OCI-LY7 (cell line): Measurements from ENCODE around the gene HOXB5. TPM values are rescaled to one million over a fixed set of nuclear protein-coding genes. Genes with fewer than 3 reads are reported as not detected.

Experiments used
- BruUV-seq: library from RNA; stranded (reverse); fragments of 400-500 nt; replicated peaks from 2 replicates; lab custom pipeline; 2021; lab: Mats Ljungman, UMichigan
- CTCF ChIA-PET: fragments of 300-600 bp; sonication (Branson Sonifier 250); formaldehyde crosslinking; loops from one replicate; lab custom pipeline; 2022; ENCODE audit warnings: antibody characterized with exemption; ENCODE audit not compliant: unreplicated experiment; lab: Charles Lee
- POLR2A ChIA-PET: fragments of 300-600 bp; sonication (Branson Sonifier 250); formaldehyde crosslinking; loops from one replicate; lab custom pipeline; 2022; ENCODE audit warnings: antibody characterized with exemption; lab: Charles Lee
- DNase-seq: peaks from one replicate; pipeline ENCODE4 v3.0.0-alpha.2; 2015; ENCODE audit warnings: low spot score
- H2AFZ ChIP-seq: fragments of 200-600 bp; sonication (generic), shearing (Covaris generic); 2 replicates; pipeline ENCODE4 v1.6.1; 2014; ENCODE audit warnings: mild to moderate bottlenecking, antibody characterized with exemption, low read length, moderate library complexity
- H3K27ac ChIP-seq: fragments of 200-600 bp; sonication (generic); 2 replicates; pipeline ENCODE4 v1.5.1; 2014; ENCODE audit warnings: mixed run types, low read depth, mild to moderate bottlenecking, moderate library complexity, low read length, inconsistent platforms; ENCODE audit not compliant: poor library complexity, severe bottlenecking
- H3K36me3 ChIP-seq: fragments of 200-600 bp; sonication (generic); 2 replicates; pipeline ENCODE4 v1.6.1; 2014; ENCODE audit warnings: mild to moderate bottlenecking, antibody characterized with exemption, low read length, moderate library complexity, mixed read lengths; ENCODE audit not compliant: insufficient read depth
- H3K4me1 ChIP-seq: fragments of 200-600 bp; sonication (generic); 2 replicates; pipeline ENCODE4 v1.5.1; 2014; ENCODE audit warnings: mild to moderate bottlenecking, low read length; ENCODE audit not compliant: insufficient read depth, poor library complexity, severe bottlenecking
- H3K4me2 ChIP-seq: fragments of 200-600 bp; sonication (generic); 2 replicates; pipeline ENCODE4 v1.6.1; 2014; ENCODE audit warnings: mild to moderate bottlenecking, low read length
- H3K4me3 ChIP-seq: fragments of 200-600 bp; sonication (generic); 2 replicates; pipeline ENCODE4 v1.5.1; 2014; ENCODE audit warnings: mild to moderate bottlenecking, low read depth, low read length; ENCODE audit not compliant: poor library complexity, severe bottlenecking
- H3K79me2 ChIP-seq: fragments of 200-600 bp; sonication (generic); 2 replicates; pipeline ENCODE4 v1.6.1; 2016; ENCODE audit warnings: low read depth, mild to moderate bottlenecking, low read length, moderate library complexity, mixed read lengths; ENCODE audit not compliant: insufficient read depth
- H3K9me2 ChIP-seq: fragments of 200-600 bp; sonication (generic); 2 replicates; pipeline ENCODE4 v1.6.1; 2016; ENCODE audit warnings: mild to moderate bottlenecking, low read length, mixed read lengths; ENCODE audit not compliant: insufficient read depth
- H3K9me3 ChIP-seq: fragments of 200-600 bp; sonication (generic); 2 replicates; pipeline ENCODE4 v1.6.1; 2014; ENCODE audit warnings: mild to moderate bottlenecking, mixed run types, low read length, mixed read lengths
- H4K20me1 ChIP-seq: fragments of 200-600 bp; sonication (generic); 2 replicates; pipeline ENCODE4 v1.6.1; 2014; ENCODE audit warnings: mild to moderate bottlenecking, antibody characterized with exemption, low read length, moderate library complexity, mixed read lengths; ENCODE audit not compliant: insufficient read depth
- EZH2phosphoT487 ChIP-seq: fragments of 200-600 bp; sonication (generic); IDR thresholded peaks from 2 replicates; pipeline ENCODE4 v1.6.1; 2018; ENCODE audit warnings: low read depth, borderline replicate concordance, mild to moderate bottlenecking, mixed run types, antibody characterized with exemption, low read length, moderate library complexity, mixed read lengths
- intact Hi-C: fragments of 100-400 bp; cut with micrococcal nuclease; formaldehyde crosslinking; loops from one replicate; pipeline ENCODE4 v1.10.0; 2022; ENCODE audit not compliant: unreplicated experiment
- total RNA-seq, 2 experiments: library from RNA; depleted of rRNA in 1 of 2; stranded (reverse); fragments of >200 nt in 1 of 2; shearing (Covaris generic) in 1 of 2; gene quantifications; 2 replicates each; pipeline ENCODE4 v1.2.3, GENCODE V29; 2014 to 2022
- TF ChIP-seq, protein P1 (sequence below): fragments of 200-600 bp; sonication (generic); conservative IDR thresholded peaks from 2 replicates; pipeline ENCODE4 v1.5.1; 2014; ENCODE audit warnings: mild to moderate bottlenecking, antibody characterized with exemption, low read length, moderate library complexity, mixed read lengths

The HOXB5 gene
- total RNA-seq, 2 experiments from 2014 or later, result not detected

DNA sequence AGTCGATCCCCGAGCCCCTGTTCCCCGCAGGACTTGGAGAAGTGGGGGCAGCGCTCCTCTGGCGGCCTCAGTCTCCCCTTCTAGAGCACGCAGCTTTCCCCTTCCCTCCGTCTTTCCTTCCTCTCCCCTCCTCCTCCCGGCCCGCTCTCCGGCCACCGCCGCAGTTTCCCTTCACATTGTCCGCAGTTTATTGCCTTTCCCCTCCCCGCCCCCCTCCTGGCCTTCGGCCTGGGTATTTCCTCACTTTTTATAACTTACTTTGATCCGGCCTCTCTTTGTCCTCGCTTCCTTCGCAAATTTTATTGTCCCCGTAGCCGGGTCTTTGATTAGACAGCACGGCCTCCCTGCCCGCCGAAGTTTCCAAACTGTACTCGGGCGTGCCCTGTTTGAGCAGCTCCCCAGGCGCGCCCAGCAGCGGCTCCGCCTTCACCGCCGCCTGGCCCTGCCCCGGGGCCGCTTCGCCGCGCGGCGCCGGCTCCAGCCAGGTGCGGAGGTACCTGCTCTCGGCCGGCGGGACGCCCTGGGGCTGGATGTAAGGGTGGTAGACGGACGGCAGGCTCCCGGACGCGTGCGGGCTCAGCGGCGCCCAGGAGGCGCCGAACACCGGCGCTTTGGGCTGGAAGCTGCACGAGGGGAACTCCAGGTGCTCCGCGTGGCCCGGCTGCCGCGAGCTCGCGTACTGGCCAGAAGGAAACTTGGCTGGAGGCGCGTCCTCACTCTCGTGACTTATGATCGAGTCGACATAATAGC is 32.1 kb upstream of the HOXB5 start:
- intact Hi-C loops, result no loop called here
- TF ChIP-seq, protein P1, sequence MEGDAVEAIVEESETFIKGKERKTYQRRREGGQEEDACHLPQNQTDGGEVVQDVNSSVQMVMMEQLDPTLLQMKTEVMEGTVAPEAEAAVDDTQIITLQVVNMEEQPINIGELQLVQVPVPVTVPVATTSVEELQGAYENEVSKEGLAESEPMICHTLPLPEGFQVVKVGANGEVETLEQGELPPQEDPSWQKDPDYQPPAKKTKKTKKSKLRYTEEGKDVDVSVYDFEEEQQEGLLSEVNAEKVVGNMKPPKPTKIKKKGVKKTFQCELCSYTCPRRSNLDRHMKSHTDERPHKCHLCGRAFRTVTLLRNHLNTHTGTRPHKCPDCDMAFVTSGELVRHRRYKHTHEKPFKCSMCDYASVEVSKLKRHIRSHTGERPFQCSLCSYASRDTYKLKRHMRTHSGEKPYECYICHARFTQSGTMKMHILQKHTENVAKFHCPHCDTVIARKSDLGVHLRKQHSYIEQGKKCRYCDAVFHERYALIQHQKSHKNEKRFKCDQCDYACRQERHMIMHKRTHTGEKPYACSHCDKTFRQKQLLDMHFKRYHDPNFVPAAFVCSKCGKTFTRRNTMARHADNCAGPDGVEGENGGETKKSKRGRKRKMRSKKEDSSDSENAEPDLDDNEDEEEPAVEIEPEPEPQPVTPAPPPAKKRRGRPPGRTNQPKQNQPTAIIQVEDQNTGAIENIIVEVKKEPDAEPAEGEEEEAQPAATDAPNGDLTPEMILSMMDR, result no peak
- 0 out of 2 replicates have a peak, but pooled peaks have one; percentile 93 for TF ChIP-seq EZH2phosphoT487
- Histone ChIP-seq H3K9me3 (no peaks in the 10 kb centered on the region), H3K9me2 (no peaks in the 10 kb centered on the region), H3K4me2 (no peak overlapping the region), H3K36me3 (no peaks in the 10 kb centered on the region), H3K79me2 (no peaks in the 10 kb centered on the region), H4K20me1 (no peaks in the 10 kb centered on the region), H3K4me3 (no peak overlapping the region), H3K4me1 (no peaks in the 10 kb centered on the region), H3K27ac (no peak overlapping the region), H2AFZ (no peak overlapping the region)
- POLR2A ChIA-PET, result no interaction called here
- CTCF ChIA-PET, result no interaction called here
- no peak for DNase-seq
- no TSS peak for BruUV-seq

- Histone ChIP-seq H3K4me2 (no peak overlapping the region), H2AFZ (no peak overlapping the region), H4K20me1 (no peaks in the 10 kb centered on the region), H3K27ac (no peak overlapping the region), H3K4me3 (no peak overlapping the region), H3K9me3 (no peaks in the 10 kb centered on the region), H3K9me2 (no peaks in the 10 kb centered on the region), H3K4me1 (no peaks in the 10 kb centered on the region), H3K79me2 (no peaks in the 10 kb centered on the region), H3K36me3 (no peaks in the 10 kb centered on the region)
- ChIA-PET POLR2A (no interaction called here), CTCF (interaction anchor here (0.6 kb wide), 1 partner anchor 80 kb away, joined by 3 read pairs; no protein-coding TSS in a partner anchor)
- no peak for DNase-seq
- BruUV-seq, result no TSS peak
- intact Hi-C loops, result no loop called here
- TF ChIP-seq, protein P1, result no peak
- TF ChIP-seq EZH2phosphoT487, result no peak
Observed at GRCh38 chr17:48624544-48625494, 31.2 kb upstream of the HOXB5 start.
